K562 (cell line): ENCODE measurements around the gene RHD. TPM values are rescaled to one million over a fixed set of nuclear protein-coding genes. Genes with fewer than 3 reads are reported as not detected.

ENCODE experiments used
- BRF1 ChIP-seq: IDR thresholded peaks from 3 replicates; pipeline ENCODE4 v1.6.1; 2011; ENCODE audit warnings: borderline replicate concordance, mild to moderate bottlenecking; ENCODE audit not compliant: insufficient read length; ENCODE audit errors: extremely low read depth
- CEBPZ ChIP-seq: fragments of 150-350 bp; IDR thresholded peaks from 2 replicates; pipeline ENCODE4 v1.6.1; 2014; ENCODE audit warnings: low read depth, mild to moderate bottlenecking, low read length, borderline replicate concordance
- COPS2 ChIP-seq: fragments of 450-650 bp; conservative IDR thresholded peaks from 2 replicates; pipeline ENCODE4 v1.6.1; 2016; ENCODE audit warnings: mild to moderate bottlenecking, moderate library complexity
- FOXA3 ChIP-seq, 2 experiments: fragments of 450-650 bp in 1 of 2; sonication (generic) in 1 of 2; formaldehyde crosslinking; IDR thresholded peaks in 1 of 2; conservative IDR thresholded peaks in 1 of 2; 2 replicates each; pipeline versions ENCODE4 v1.4.0 to v1.8.0; 2020 to 2022; ENCODE audit warnings: mild to moderate bottlenecking in 2 of 2, missing genetic modification reagents in 1 of 2
- HIVEP1 ChIP-seq: fragments of 250-450 bp; sonication (Bioruptor Pico); IDR thresholded peaks from 2 replicates; pipeline ENCODE4 v1.4.0; 2020; ENCODE audit warnings: mild to moderate bottlenecking
- HMGN3 ChIP-seq: IDR thresholded peaks from 2 replicates; pipeline ENCODE4 v1.6.1; 2011; ENCODE audit warnings: borderline replicate concordance, low read depth, mild to moderate bottlenecking, mixed read lengths, low read length; ENCODE audit not compliant: insufficient read length; ENCODE audit errors: extremely low read depth
- HNRNPL ChIP-seq: fragments of 200-400 bp; formaldehyde crosslinking; IDR thresholded peaks from 2 replicates; pipeline ENCODE4 v1.6.1; 2017; ENCODE audit warnings: low read depth, mild to moderate bottlenecking, low read length
- LARP7 ChIP-seq: fragments of 450-650 bp; IDR thresholded peaks from 2 replicates; pipeline ENCODE4 v1.6.1; 2016
- MITF ChIP-seq: IDR thresholded peaks from 2 replicates; pipeline ENCODE4 v1.6.1; 2014; ENCODE audit warnings: antibody characterized with exemption
- NR0B1 ChIP-seq: fragments of 450-650 bp; IDR thresholded peaks from one replicate; pipeline ENCODE4 v1.6.1; 2018; ENCODE audit warnings: mild to moderate bottlenecking, moderate library complexity; ENCODE audit not compliant: partially characterized antibody
- POU5F1 ChIP-seq: fragments of 150-350 bp; IDR thresholded peaks from 2 replicates; pipeline ENCODE4 v1.6.1; 2014; ENCODE audit warnings: borderline replicate concordance, low read length, low read depth, mild to moderate bottlenecking; ENCODE audit not compliant: partially characterized antibody
- SMAD4 ChIP-seq: fragments of 250-450 bp; sonication (Bioruptor Pico); conservative IDR thresholded peaks from 2 replicates; pipeline ENCODE4 v1.8.0; 2021; ENCODE audit warnings: inconsistent platforms, mild to moderate bottlenecking, moderate library complexity
- SMARCC2 ChIP-seq: fragments of 450-650 bp; IDR thresholded peaks from 2 replicates; pipeline ENCODE4 v1.6.1; 2017; ENCODE audit warnings: antibody characterized with exemption, moderate library complexity, mild to moderate bottlenecking, low read depth
- TEAD1 ChIP-seq, 2 experiments: fragments of 450-650 bp in 1 of 2; sonication (generic) in 1 of 2; formaldehyde crosslinking; IDR thresholded peaks; 2 replicates each; pipeline versions ENCODE4 v1.4.0 to v1.8.0; 2020 to 2022; ENCODE audit warnings: mild to moderate bottlenecking in 2 of 2, missing genetic modification reagents in 1 of 2
- ZBTB12 ChIP-seq: fragments of 250-450 bp; sonication (Bioruptor Pico); IDR thresholded peaks from 2 replicates; pipeline ENCODE4 v1.4.0; 2020
- ZNF395 ChIP-seq: fragments of 200-800 bp; sonication (Bioruptor generic); IDR thresholded peaks from 2 replicates; pipeline ENCODE4 v1.6.1; 2017; ENCODE audit warnings: missing genetic modification characterization, missing compliant biosample characterization
- ZSCAN32 ChIP-seq: fragments of 450-650 bp; formaldehyde crosslinking; IDR thresholded peaks from 2 replicates; pipeline ENCODE4 v1.4.0; 2020; ENCODE audit warnings: mild to moderate bottlenecking, moderate library complexity
- polyA plus RNA-seq, 8 experiments: library from polyadenylated mRNA; depleted of rRNA in 4 of 8; stranded (reverse) in 5 of 8; unstranded in 3 of 8; fragments of >200 nt; fragmentation: Nextera tagmentation in 2 of 8; fragmentation: Illumina TruSeq in 1 of 8; extraction: Ambion mirVana in 2 of 8; extraction: Trizol in 1 of 8; gene quantifications; 2 replicates each; pipeline versions ENCODE4 v1.2.1 to v1.2.3, GENCODE V29; 2011 to 2014; ENCODE audit warnings: inconsistent platforms in 1 of 8, missing spikeins in 1 of 8
- total RNA-seq, 7 experiments: library from RNA; depleted of rRNA in 6 of 7; stranded (reverse); fragments of >200 nt in 6 of 7; fragmentation: Illumina TruSeq in 2 of 7; extraction: Trizol in 2 of 7; gene quantifications; 2 replicates each; pipeline versions ENCODE4 v1.2.1 to v1.2.3, GENCODE V29; 2011 to 2021; ENCODE audit warnings: low replicate concordance in 1 of 7

RHD gene
- total and polyA plus RNA-seq, 9 of the 15 experiments (the other 6 are each of a cell fraction or from before 2014, with no cell fraction given): 8.8 to 32.4 (median 15.0) TPM

- TF ChIP-seq HIVEP1 (CRISPR knock-in tag) (no peak), ZNF395 (CRISPR knock-in tag) (no peak), LARP7 (no peak), COPS2 (no peak), HMGN3 (peak; percentile 73), MITF (peak; percentile 89; the same call in 1 of the 2 replicates), SMARCC2 (no peak), ZSCAN32 (CRISPR knock-in tag) (no peak), BRF1 (no peak), SMAD4 (CRISPR knock-in tag) (peak; percentile 38), POU5F1 (no peak), CEBPZ (no peak), HNRNPL (no peak), FOXA3 (CRISPR knock-in tag; conservative IDR thresholded peaks at IDR 0.05 in 1 of 2, IDR thresholded peaks at IDR 0.05 in 1 of 2) (no peak; a peak in 1 of 4 replicates), ZBTB12 (CRISPR knock-in tag) (no peak), TEAD1 (CRISPR knock-in tag; IDR thresholded peaks at IDR 0.05) (peak; percentile 25 to 61; a peak in 2 of 4 replicates), NR0B1 (no peak)
Measured at GRCh38 chr1:25232866-25233784, 39.2 kb upstream of the RHD start (continued).
